ENCODE results near the gene SORBS2. TPM values are rescaled to one million over a fixed set of nuclear protein-coding genes. Genes with fewer than 3 reads are reported as not detected.

The SORBS2 gene
- total and polyA plus RNA-seq, 9 donors = 17.4 to 204 (median 32.7) TPM

DNA sequence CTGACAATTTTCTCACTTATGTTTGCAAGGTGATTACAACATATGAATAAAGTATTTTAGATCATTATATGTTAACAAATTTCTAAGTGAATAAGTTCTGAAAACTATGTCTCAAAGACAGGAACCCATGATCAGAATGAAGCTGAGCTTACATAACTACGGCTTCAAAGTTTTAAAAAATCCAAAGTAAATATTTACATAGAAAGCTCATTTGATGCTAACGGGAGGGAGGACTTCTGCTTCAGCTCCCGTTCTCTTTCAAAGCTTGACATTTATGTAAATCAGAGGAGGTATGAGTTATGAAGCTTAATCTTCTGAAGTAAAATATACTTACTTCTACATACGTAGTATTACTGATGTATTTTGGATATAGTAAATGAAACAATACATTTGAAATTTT is 203.8 kb downstream of the SORBS2 start:
- Histone ChIP-seq H3K4me3 (no peak overlapping the region), H3K27me3 (no peaks in the 10 kb centered on the region), H3K27ac (no peak overlapping the region), H3K36me3 (no peaks in the 10 kb centered on the region), H3K4me1 (ENCODE audit: insufficient read depth) (no peaks in the 10 kb centered on the region), H3K9me3 (no peaks in the 10 kb centered on the region)
- TF ChIP-seq POLR2A (IDR thresholded peaks at IDR 0.05) = no peak
- TF ChIP-seq EP300 (IDR thresholded peaks at IDR 0.05) = no peak
- TF ChIP-seq, protein P1, sequence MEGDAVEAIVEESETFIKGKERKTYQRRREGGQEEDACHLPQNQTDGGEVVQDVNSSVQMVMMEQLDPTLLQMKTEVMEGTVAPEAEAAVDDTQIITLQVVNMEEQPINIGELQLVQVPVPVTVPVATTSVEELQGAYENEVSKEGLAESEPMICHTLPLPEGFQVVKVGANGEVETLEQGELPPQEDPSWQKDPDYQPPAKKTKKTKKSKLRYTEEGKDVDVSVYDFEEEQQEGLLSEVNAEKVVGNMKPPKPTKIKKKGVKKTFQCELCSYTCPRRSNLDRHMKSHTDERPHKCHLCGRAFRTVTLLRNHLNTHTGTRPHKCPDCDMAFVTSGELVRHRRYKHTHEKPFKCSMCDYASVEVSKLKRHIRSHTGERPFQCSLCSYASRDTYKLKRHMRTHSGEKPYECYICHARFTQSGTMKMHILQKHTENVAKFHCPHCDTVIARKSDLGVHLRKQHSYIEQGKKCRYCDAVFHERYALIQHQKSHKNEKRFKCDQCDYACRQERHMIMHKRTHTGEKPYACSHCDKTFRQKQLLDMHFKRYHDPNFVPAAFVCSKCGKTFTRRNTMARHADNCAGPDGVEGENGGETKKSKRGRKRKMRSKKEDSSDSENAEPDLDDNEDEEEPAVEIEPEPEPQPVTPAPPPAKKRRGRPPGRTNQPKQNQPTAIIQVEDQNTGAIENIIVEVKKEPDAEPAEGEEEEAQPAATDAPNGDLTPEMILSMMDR (IDR thresholded peaks at IDR 0.05) = no peak
- DNase-seq = no peak
- intact Hi-C loops (cut with DNase I) = no loop called here
- WGBS, 3 donors = 32 to 45% (median 42%) methylated on average over 4 of the region's 4 CpGs

DNA sequence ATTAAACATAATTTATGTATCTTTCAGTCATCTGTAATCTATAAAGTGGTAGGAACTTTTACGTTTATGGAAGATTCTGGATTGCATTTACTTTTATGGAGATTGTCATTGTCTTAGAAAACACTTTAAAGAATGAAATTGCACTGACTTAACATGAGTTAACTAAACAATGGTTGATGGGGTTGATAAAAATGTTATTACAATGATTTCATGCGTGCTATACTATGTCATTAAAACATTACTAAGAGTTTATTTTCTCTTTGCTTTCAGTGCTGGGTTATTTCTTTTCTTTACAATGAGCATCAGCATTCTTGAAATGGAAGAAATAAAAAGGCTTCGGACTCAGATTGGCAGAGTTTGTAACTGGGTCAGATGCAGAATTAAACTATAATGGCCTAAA is 209.6 kb downstream of the SORBS2 start:
- 88 to 95% (median 94%) methylated on average over 3 of the region's 3 CpGs for WGBS, 3 donors
- Histone ChIP-seq H3K9me3 (no peaks in the 10 kb centered on the region), H3K4me1 (ENCODE audit: insufficient read depth) (no peaks in the 10 kb centered on the region), H3K27me3 (no peaks in the 10 kb centered on the region), H3K36me3 (no peaks in the 10 kb centered on the region), H3K4me3 (no peak overlapping the region), H3K27ac (no peak overlapping the region)
- no peak for DNase-seq
- no peak for TF ChIP-seq EP300 (IDR thresholded peaks at IDR 0.05)
- no peak for TF ChIP-seq POLR2A (IDR thresholded peaks at IDR 0.05)
- TF ChIP-seq, protein P1 (IDR thresholded peaks at IDR 0.05) = no peak
- intact Hi-C loops (cut with DNase I) = no loop called here

GRCh38 chr4:185600801-185601434 is 211.1 kb downstream of the SORBS2 start:
- Histone ChIP-seq H3K36me3 (no peaks in the 10 kb centered on the region), H3K27ac (no peak overlapping the region), H3K4me3 (no peak overlapping the region), H3K9me3 (no peaks in the 10 kb centered on the region), H3K27me3 (no peaks in the 10 kb centered on the region), H3K4me1 (ENCODE audit: insufficient read depth) (no peaks in the 10 kb centered on the region)
- DNase-seq = no peak
- intact Hi-C loops (cut with DNase I) = no loop called here
- WGBS, 3 donors = 92 to 93% (median 92%) methylated on average over 9 of the region's 9 CpGs
- TF ChIP-seq, protein P1 (IDR thresholded peaks at IDR 0.05) = no peak
- TF ChIP-seq POLR2A (IDR thresholded peaks at IDR 0.05) (no peak), EP300 (IDR thresholded peaks at IDR 0.05) (no peak)

- TF ChIP-seq EP300 (IDR thresholded peaks at IDR 0.05) (no peak), POLR2A (IDR thresholded peaks at IDR 0.05) (no peak)
- TF ChIP-seq, protein P1 (IDR thresholded peaks at IDR 0.05) = no peak
- Histone ChIP-seq H3K4me1 (ENCODE audit: insufficient read depth) (no peaks in the 10 kb centered on the region), H3K36me3 (no peaks in the 10 kb centered on the region), H3K27ac (no peak overlapping the region), H3K27me3 (no peaks in the 10 kb centered on the region), H3K9me3 (no peaks in the 10 kb centered on the region), H3K4me3 (no peak overlapping the region)
- intact Hi-C loops (cut with DNase I) = loop anchor here in 2 of 4 donors (5.0 kb wide), 2 partner anchors 127 to 132 kb away; partner anchors contain the start of gene CCDC110 (in 1 of the 2)
- 59 to 75% (median 71%) methylated on average over 12 of the region's 12 CpGs for whole genome bisulfite sequencing, 3 donors
- DNase-seq = peak in 1 of 5 donors; percentile 41
These were observed 212.3 kb downstream of the SORBS2 start for GRCh38 chr4:185599553-185600243.
